MCF 10A (cell line): ENCODE results near the gene BCR. TPM values are rescaled to one million over a fixed set of nuclear protein-coding genes. Genes with fewer than 3 reads are reported as not detected.

Experiments
- BruUV-seq: library from RNA; stranded (reverse); fragments of 400-500 nt; replicated peaks from 2 replicates; lab custom pipeline; 2021; lab: Mats Ljungman, UMichigan
- CTCF ChIA-PET: fragments of 300-600 bp; sonication (Branson Sonifier 250); formaldehyde crosslinking; extraction: SDS; loops from one replicate; lab custom pipeline; 2021; ENCODE audit warnings: antibody characterized with exemption, inconsistent platforms; lab: Yijun Ruan, JAX
- POLR2A ChIA-PET: fragments of 300-600, 350-650 bp; sonication (Branson Sonifier 250); formaldehyde crosslinking; extraction: SDS; loops from one replicate; lab custom pipeline; 2020; ENCODE audit warnings: antibody characterized with exemption, inconsistent platforms; lab: Yijun Ruan, JAX
- DNase-seq: peaks from one replicate; pipeline ENCODE4 v3.0.0-alpha.2; 2018; ENCODE audit not compliant: unreplicated experiment
- H3K27ac Mint-ChIP-seq: one replicate; pipeline ENCODE4 v1.8.0; 2022; ENCODE audit warnings: mild to moderate bottlenecking, low read depth, mixed read lengths; ENCODE audit not compliant: unreplicated experiment
- H3K27me3 Mint-ChIP-seq: one replicate; pipeline ENCODE4 v1.8.0; 2022; ENCODE audit warnings: mixed read lengths; ENCODE audit not compliant: insufficient read depth, unreplicated experiment
- H3K36me3 Mint-ChIP-seq: one replicate; pipeline ENCODE4 v1.8.0; 2022; ENCODE audit warnings: mild to moderate bottlenecking, moderate library complexity, mixed read lengths; ENCODE audit not compliant: insufficient read depth, unreplicated experiment
- H3K4me1 Mint-ChIP-seq: one replicate; pipeline ENCODE4 v1.8.0; 2022; ENCODE audit warnings: mixed read lengths; ENCODE audit not compliant: insufficient read depth, unreplicated experiment
- H3K4me3 Mint-ChIP-seq: one replicate; pipeline ENCODE4 v1.8.0; 2022; ENCODE audit warnings: mild to moderate bottlenecking, moderate library complexity, mixed read lengths; ENCODE audit not compliant: unreplicated experiment
- H3K9me3 Mint-ChIP-seq: one replicate; pipeline ENCODE4 v1.8.0; 2022; ENCODE audit warnings: mixed read lengths; ENCODE audit not compliant: unreplicated experiment
- intact Hi-C: fragments of 100-400 bp; cut with micrococcal nuclease; formaldehyde crosslinking; loops from 2 replicates; pipeline ENCODE4 v1.14.1; 2022
- total RNA-seq: library from RNA; stranded (reverse); gene quantifications from 2 replicates; pipeline ENCODE4 v1.2.3, GENCODE V29; 2022
- TF ChIP-seq, protein P1 (sequence below): fragments of 200-600 bp; IDR thresholded peaks from one replicate; pipeline ENCODE4 v1.8.0; 2022; ENCODE audit warnings: antibody characterized with exemption, mild to moderate bottlenecking; ENCODE audit not compliant: unreplicated experiment

BCR gene
- total RNA-seq, 1 experiment from 2014 or later: 77.9 TPM

DNA sequence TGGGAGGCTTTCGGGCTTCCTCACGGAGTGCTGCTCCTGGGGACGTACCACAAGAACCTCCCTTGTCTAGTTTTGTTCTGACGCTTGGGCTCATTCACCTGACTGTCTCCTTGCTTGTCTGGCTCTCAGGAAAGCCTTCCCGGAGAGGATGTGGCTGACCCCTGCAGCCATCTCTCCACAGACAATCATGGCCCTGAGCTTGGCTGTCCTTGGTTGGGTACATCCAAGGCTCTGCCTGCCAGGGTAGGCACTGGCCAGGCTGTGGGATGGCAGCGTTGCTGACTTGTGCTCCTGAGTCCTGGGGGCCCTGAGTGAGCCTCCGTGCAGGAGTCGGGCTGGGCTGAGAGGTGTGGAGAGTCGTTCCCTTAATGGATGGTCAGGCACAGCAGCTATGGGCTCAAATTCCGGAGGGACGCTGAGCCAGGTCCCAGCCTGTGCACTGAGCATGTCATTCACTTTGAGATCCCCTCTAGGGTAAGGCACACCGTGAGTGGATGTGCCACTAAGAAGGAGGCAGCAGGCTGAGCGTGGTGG is 32.8 kb downstream of the BCR start:
- TF ChIP-seq, protein P1, sequence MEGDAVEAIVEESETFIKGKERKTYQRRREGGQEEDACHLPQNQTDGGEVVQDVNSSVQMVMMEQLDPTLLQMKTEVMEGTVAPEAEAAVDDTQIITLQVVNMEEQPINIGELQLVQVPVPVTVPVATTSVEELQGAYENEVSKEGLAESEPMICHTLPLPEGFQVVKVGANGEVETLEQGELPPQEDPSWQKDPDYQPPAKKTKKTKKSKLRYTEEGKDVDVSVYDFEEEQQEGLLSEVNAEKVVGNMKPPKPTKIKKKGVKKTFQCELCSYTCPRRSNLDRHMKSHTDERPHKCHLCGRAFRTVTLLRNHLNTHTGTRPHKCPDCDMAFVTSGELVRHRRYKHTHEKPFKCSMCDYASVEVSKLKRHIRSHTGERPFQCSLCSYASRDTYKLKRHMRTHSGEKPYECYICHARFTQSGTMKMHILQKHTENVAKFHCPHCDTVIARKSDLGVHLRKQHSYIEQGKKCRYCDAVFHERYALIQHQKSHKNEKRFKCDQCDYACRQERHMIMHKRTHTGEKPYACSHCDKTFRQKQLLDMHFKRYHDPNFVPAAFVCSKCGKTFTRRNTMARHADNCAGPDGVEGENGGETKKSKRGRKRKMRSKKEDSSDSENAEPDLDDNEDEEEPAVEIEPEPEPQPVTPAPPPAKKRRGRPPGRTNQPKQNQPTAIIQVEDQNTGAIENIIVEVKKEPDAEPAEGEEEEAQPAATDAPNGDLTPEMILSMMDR: no peak
- DNase-seq: no peak
- POLR2A ChIA-PET: interaction anchor here (1.6 kb wide), 1 partner anchor 12 kb away, joined by 4 read pairs; no protein-coding TSS in a partner anchor
- no peak overlapping the region for H3K27ac Mint-ChIP-seq
- no peaks in the 10 kb centered on the region for H3K36me3 Mint-ChIP-seq
- H3K9me3 Mint-ChIP-seq: no peaks in the 10 kb centered on the region
- peaks cover 17% of the 10 kb centered on the region for H3K4me1 Mint-ChIP-seq
- H3K27me3 Mint-ChIP-seq: no peaks in the 10 kb centered on the region
- intact Hi-C loops: no loop called here
- CTCF ChIA-PET: interaction anchor here (0.9 kb wide), 1 partner anchor 78 kb away, joined by 3 read pairs; no protein-coding TSS in a partner anchor
- BruUV-seq: no TSS peak
- no peak overlapping the region for H3K4me3 Mint-ChIP-seq

DNA sequence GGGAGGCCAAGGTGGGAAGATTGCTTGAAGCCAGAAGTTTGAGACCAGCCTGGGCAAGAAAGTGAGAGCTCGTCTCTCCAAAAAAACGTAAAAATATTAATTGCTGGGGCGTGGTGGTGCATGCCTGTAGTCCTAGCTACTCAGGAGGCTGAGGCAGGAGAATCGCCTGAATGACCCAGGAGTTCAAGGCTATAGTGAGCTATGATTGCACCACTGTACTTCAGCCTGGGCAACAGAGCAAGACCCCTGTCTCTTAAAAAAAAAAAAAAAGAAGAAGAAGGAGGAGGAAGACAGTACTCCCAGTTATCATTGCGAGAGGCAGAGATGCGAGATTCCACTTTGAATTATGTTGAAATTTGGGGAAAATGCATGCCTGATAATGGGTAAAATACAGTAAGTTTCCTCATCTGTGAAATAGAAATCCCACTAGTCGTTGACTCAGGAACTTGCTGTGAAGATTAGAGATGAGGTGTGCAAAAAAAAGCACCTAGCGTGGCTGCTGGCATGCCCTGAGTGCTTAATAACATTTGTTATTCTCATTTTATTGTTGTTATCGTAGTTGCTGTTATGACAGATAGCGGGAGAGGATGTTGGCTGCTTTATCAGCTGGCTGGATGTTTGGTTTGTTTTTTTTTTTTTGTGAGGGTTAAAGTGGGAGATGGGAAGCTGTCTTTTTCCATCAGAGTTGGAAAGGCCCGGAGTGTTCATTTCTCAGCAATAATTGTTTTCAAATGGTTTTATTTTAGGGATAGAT is 33.4 kb downstream of the BCR start:
- Mint-ChIP-seq H3K27ac (no peak overlapping the region), H3K9me3 (no peaks in the 10 kb centered on the region), H3K36me3 (no peaks in the 10 kb centered on the region), H3K27me3 (no peaks in the 10 kb centered on the region), H3K4me3 (no peak overlapping the region), H3K4me1 (peaks cover 18% of the 10 kb centered on the region)
- ChIA-PET POLR2A (no interaction called here), CTCF (interaction anchor here (0.6 to 0.9 kb wide), 2 partner anchors 77 to 199 kb away, joined by 3 to 4 read pairs; no protein-coding TSS in a partner anchor)
- intact Hi-C loops: no loop called here
- BruUV-seq: no TSS peak
- DNase-seq: no peak
- TF ChIP-seq, protein P1: no peak

DNA sequence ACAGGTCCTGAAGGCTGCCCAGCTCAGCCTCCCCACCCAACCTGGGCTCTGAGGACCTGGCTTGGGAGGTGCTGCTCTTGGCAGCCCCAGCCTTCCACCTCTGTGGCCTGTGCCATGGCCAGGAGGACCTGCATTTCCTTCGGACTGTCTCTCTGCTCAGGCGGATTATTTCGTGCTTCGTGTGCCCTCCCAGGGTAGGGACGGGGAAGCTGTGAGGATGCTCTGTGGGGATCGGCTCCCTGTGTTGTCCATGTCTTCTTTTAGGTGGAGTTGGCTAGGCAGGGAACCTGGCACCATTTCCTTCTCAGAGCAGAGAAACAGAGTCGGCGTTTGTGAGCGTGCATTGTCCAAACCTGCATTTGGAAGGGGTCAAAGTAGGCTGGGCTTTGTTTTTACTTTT is 34.1 kb downstream of the BCR start:
- no peaks in the 10 kb centered on the region for H3K9me3 Mint-ChIP-seq
- H3K36me3 Mint-ChIP-seq: no peaks in the 10 kb centered on the region
- no peak for DNase-seq
- ChIA-PET CTCF (interaction anchor here (0.6 kb wide), 1 partner anchor 200 kb away, joined by 4 read pairs; no protein-coding TSS in a partner anchor), POLR2A (no interaction called here)
- no peak overlapping the region for H3K27ac Mint-ChIP-seq
- peaks cover 25% of the 10 kb centered on the region for H3K4me1 Mint-ChIP-seq
- intact Hi-C loops: no loop called here
- BruUV-seq: no TSS peak
- TF ChIP-seq, protein P1: no peak
- no peak overlapping the region for H3K4me3 Mint-ChIP-seq
- no peaks in the 10 kb centered on the region for H3K27me3 Mint-ChIP-seq
